ENCODE measurements around the gene KDELR1. TPM values are rescaled to one million over a fixed set of nuclear protein-coding genes. Genes with fewer than 3 reads are reported as not detected.

Gene KDELR1
- polyA plus RNA-seq, 3 donors: 230 to 246 (median 242) TPM

DNA sequence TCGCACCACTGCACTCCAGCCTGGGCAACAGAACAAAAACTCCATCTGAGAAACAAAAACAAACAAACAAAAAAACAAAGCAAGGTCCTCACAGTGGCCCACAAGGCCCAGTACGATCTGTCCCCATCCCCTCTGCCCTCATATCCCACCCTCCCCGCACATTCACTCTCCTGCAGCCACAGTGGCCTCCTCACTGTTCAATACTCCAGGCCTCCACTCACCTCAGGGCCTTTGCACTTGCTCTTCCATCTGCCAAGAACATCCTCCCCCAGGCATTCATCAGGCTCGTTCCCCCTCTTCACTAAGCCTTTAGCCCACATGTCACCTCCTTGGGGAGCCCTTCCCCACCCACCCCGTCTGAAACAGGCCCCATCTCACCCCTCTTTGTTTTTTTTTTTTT lies 32.2 kb downstream of the KDELR1 start:
- no peak for DNase-seq (ENCODE audit: extremely low read depth in 1 of 11, low read depth in 9 of 11, low spot score in 4 of 11)

GRCh38 chr19:48355365-48355954 lies 35.9 kb downstream of the KDELR1 start:
- DNase-seq (ENCODE audit: extremely low read depth in 1 of 11, low read depth in 9 of 11, low spot score in 4 of 11): no peak

GRCh38 chr19:48354332-48354992 lies 36.9 kb downstream of the KDELR1 start:
- DNase-seq (ENCODE audit: extremely low read depth in 1 of 11, low read depth in 9 of 11, low spot score in 4 of 11): no peak

GRCh38 chr19:48353677-48354076 lies 37.7 kb downstream of the KDELR1 start:
- no peak for DNase-seq (ENCODE audit: extremely low read depth in 1 of 11, low read depth in 9 of 11, low spot score in 4 of 11)

DNA sequence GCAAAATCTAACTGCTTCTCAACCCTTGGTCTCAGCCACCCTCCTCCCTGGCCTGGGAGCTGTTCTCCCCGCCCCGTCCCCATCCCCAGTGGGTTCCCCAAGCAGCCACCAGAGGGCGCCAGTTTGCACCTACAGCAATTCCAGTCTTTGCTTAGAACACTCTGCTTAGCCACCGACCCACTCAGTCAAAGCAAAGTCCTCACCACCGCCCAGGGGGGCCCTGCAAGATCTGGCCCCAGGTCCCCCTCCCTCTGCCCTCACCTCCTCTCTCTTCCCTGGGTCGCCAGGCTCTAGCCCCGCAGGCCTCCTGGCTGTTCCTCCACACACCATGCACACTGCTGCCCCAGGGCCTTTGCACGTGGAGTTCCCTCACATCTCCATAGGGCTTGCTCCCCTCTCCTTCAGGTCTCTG lies 40.0 kb downstream of the KDELR1 start:
- DNase-seq (ENCODE audit: extremely low read depth in 1 of 11, low read depth in 9 of 11, low spot score in 4 of 11): peak in 2 of 11 donors; percentile 53 to 61

GRCh38 chr19:48350856-48351255 lies 40.5 kb downstream of the KDELR1 start:
- DNase-seq (ENCODE audit: extremely low read depth in 1 of 11, low read depth in 9 of 11, low spot score in 4 of 11): no peak

DNA sequence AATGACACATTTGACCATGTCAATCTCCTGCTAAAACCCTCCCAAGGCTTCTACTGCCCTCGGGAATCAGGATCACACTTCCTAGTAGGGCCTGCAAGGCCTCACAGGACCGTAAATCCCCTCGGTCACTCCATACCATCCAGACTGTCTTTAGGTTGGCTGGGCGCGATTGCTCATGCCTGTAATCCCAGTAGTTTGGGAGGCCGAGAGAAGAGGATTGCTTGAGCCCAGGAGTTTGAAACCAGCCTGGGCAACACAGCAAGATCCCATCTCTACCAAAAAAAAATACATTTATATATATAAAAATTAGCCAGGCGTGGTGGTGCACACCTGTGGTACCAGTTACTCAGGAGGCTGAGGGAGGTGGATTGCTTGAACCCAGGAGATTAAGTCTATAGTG lies 42.6 kb downstream of the KDELR1 start:
- DNase-seq (ENCODE audit: extremely low read depth in 1 of 11, low read depth in 9 of 11, low spot score in 4 of 11): no peak

GRCh38 chr19:48348045-48348444 lies 43.3 kb downstream of the KDELR1 start:
- DNase-seq (ENCODE audit: extremely low read depth in 1 of 11, low read depth in 9 of 11, low spot score in 4 of 11): no peak

DNA sequence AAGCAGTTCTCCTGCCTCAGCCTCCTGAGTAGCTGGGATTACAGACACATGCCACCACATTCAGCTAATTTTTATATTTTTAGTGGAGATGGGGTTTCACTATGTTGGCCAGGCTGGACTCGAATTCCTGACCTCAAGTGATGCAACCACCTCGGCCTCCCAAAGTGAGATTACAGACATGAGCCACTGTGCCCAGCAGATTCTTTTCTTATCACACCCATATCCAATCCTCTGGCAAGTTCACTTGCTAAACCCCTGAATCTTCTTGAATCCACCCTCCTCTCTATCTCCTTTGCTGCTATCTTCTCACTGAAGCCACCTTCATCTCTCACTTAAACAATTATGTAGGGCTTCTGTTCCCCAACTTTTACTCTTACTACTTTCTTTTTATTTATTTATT lies 45.2 kb downstream of the KDELR1 start:
- DNase-seq (ENCODE audit: extremely low read depth in 1 of 11, low read depth in 9 of 11, low spot score in 4 of 11): no peak

DNA sequence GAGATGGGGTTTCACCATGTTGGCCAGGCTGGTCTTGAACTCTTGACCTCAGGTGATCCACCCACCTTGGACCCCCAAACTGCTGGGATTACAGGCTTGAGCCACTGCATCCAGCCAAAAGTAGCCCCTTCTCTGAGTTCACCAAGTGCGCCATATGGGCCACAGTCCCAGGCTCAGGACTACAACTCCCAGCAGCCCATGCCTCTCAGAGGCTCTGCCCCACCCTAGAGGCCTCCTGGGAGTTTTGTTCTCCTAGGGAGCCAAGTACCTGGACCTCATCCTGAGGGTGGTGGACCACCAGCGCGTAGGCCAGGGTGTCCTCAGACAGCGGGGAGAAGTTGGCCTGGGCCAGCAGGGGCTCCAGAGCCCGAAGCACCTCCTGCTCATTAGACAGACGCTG lies 46.5 kb downstream of the KDELR1 start:
- no peak for DNase-seq (ENCODE audit: extremely low read depth in 1 of 11, low read depth in 9 of 11, low spot score in 4 of 11)

DNA sequence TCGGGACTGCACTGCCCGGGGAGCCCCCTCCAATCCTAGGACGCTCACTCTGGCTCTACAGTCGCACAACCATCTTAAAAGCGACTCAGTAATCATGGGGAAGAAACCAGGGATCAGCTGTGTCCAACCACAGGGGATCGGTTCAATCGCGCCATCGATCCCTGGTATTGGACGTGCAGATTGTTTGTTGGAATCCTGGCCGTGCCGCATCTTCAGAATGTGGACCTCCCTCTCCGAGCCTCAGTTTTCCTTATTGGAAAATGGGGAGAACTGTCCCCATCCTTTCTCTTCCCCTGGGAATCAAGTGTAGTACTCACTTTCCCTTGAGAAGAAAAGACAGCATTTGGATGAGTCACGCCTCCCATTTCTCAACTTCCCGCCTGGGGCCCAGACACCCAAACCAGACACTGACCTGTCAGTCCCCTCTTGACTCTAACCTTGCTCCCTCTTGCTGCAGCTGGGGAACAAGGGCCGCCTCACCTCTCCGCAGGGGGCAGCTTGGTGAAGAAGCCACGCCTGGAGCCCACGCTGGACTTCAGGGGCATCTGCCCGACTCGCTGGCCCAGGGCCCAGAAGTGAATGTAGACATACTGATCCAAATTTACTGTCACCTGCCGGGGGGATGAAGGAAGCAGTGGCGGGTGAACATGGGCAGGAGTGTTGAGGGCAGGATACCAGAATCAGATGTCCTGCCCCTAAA lies 48.4 kb downstream of the KDELR1 start:
- DNase-seq (ENCODE audit: extremely low read depth in 1 of 11, low read depth in 9 of 11, low spot score in 4 of 11): no peak

DNA sequence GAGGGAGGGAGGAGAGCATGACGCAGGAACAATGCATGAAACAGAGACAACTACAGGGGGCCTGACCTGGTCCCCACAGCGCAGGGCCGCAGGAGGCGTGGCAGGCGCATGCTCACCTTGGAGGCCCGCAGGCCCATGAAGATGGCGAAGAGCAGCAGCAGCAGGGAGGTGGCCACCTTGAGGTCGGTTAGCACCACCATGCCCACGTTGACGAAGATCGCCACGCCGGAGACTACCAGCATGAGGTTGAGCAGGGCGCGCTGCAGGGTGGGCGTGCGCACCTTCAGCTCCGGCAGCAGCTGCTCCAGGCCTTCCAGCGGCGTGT lies 49.0 kb downstream of the KDELR1 start:
- DNase-seq (ENCODE audit: extremely low read depth in 1 of 11, low read depth in 9 of 11, low spot score in 4 of 11): no peak

- DNase-seq (ENCODE audit: extremely low read depth in 1 of 11, low read depth in 9 of 11, low spot score in 4 of 11): no peak
Observed at GRCh38 chr19:48341515-48342413, 49.6 kb downstream of the KDELR1 start.

DNA sequence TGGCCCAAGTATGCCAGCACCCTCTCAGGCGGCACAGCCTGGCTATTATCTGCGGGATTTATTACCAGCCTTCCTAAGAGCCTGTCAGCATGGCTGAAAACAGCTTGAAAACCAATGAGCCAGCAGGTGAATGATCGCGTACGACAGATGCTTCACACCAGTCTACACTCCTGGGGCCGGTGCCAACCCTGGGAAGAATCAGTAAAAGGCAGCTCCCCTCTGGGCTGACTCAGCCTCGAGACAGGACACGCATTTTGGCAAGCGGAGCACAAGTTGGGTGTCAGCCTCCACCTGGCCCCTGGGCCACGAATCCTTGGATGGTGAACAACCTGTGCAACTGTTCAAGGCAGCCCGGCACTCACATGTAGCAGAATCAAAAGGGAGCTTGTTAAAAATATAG lies 50.4 kb downstream of the KDELR1 start:
- no peak for DNase-seq (ENCODE audit: extremely low read depth in 1 of 11, low read depth in 9 of 11, low spot score in 4 of 11)

- DNase-seq (ENCODE audit: extremely low read depth in 1 of 11, low read depth in 9 of 11, low spot score in 4 of 11): no peak
Observed at GRCh38 chr19:48338802-48339503, 52.4 kb downstream of the KDELR1 start.

GRCh38 chr19:48338253-48338755 lies 53.0 kb downstream of the KDELR1 start:
- no peak for DNase-seq (ENCODE audit: extremely low read depth in 1 of 11, low read depth in 9 of 11, low spot score in 4 of 11)

DNA sequence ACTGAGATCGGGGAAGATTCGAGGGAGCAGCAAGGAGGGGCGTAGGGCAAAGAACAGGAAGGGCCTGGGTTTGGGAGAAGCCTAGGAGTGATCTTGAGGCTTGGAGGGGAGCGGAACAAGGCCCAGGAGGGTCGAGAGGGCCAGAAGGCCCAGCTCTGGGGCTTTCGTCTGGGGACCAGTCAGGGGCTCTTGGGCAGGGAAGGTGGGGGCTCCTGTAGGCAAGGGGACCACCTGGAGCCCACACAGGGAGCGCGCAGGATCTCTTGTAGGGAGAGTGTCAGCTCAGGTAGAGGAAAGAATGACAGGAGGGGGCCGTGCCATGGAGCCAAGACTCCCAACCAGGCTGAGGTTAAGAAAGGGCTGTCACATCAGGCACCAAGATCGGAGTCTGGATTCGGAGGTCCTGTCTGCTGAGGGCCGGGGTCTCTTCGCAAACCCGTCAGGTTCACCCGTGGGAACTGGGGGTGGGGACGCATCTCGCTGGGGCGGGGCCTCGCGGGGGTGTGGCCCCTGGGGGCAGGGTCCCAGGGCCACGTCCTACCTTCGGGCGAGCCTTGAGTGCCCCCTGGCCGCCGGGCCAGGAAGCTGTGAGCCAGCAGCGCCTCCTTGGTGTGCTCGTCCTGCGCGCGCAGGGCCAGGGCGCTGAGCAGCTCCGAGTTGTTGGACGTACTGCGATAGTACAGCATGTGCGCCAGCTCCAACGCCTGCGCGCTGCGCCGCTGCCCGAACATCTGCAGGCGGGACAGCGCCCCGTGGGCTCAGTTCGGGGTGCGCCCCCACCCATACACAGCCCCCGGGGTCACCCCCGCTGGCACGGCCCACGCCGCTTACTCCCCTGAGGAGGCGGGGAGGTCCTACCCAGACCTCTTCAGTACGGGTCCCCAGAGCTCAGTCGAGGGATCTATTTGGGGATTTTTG lies 57.6 kb downstream of the KDELR1 start:
- peak in 4 of 11 donors; percentile 75 to 82 (median 78) for DNase-seq (ENCODE audit: extremely low read depth in 1 of 11, low read depth in 9 of 11, low spot score in 4 of 11)
